B cell (primary cell): ENCODE measurements around the gene STPG1. TPM values are rescaled to one million over a fixed set of nuclear protein-coding genes. Genes with fewer than 3 reads are reported as not detected.

Experiments
- ATAC-seq: fragments of 200-7000 bp; cut with Tn5 transposase; one replicate; pipeline ENCODE4 v1.10.0; 2021; ENCODE audit warnings: low read depth, mild to moderate bottlenecking, moderate number of reproducible peaks, moderate library complexity
- CTCF ChIA-PET: fragments of 350-600 bp; sonication (Branson Sonifier 250); formaldehyde crosslinking; loops from one replicate; lab custom pipeline; 2021; ENCODE audit warnings: antibody characterized with exemption, inconsistent platforms; lab: Charles Lee
- POLR2A ChIA-PET: fragments of 350-600 bp; sonication (Branson Sonifier 250); formaldehyde crosslinking; loops from one replicate; lab custom pipeline; 2021; ENCODE audit warnings: antibody characterized with exemption; lab: Charles Lee
- DNase-seq: peaks from one replicate; pipeline ENCODE4 v3.0.0; 2013
- H2AFZ ChIP-seq: 2 replicates; pipeline ENCODE4 v1.6.1; 2012; ENCODE audit warnings: mild to moderate bottlenecking, low read depth, low read length; ENCODE audit not compliant: insufficient read depth, poor library complexity, severe bottlenecking
- H3K27ac ChIP-seq, 2 donors: 1 replicate in 1 of 2; 2 replicates in 1 of 2; pipeline ENCODE4 v1.5.1; 2012 to 2013; ENCODE audit warnings: low read length in 2 of 2, mild to moderate bottlenecking in 2 of 2, moderate library complexity in 1 of 2
- H3K27me3 ChIP-seq, 4 experiments: fragments of 200-600 bp in 1 of 4; sonication (generic) in 1 of 4; replicated peaks in 1 of 4; 1 replicate in 2 of 4; 2 replicates in 2 of 4; pipeline versions ENCODE4 v1.6.1 to v1.7.0; 2013 to 2016; ENCODE audit warnings: low read length in 3 of 4, mild to moderate bottlenecking in 2 of 4, mixed read lengths in 1 of 4, moderate library complexity in 1 of 4; ENCODE audit not compliant: insufficient read depth in 4 of 4, control insufficient read depth in 3 of 4; ENCODE audit errors: control extremely low read depth in 1 of 4
- H3K36me3 ChIP-seq, 2 experiments: replicated peaks in 1 of 2; 1 replicate in 1 of 2; 2 replicates in 1 of 2; pipeline versions ENCODE4 v1.6.1 to v1.7.1; 2013; ENCODE audit warnings: low read length in 1 of 2; ENCODE audit not compliant: insufficient read depth in 2 of 2, control insufficient read depth in 1 of 2; ENCODE audit errors: control extremely low read depth in 1 of 2, extremely low read depth in 1 of 2
- H3K4me1 ChIP-seq, 2 donors: fragments of 200-600 bp in 1 of 2; sonication (generic) in 1 of 2; 1 replicate in 1 of 2; 2 replicates in 1 of 2; pipeline versions ENCODE4 v1.5.1 to v1.6.1; 2013 to 2017; ENCODE audit warnings: low read length in 2 of 2; ENCODE audit not compliant: control insufficient read depth in 2 of 2, insufficient read depth in 2 of 2
- H3K4me2 ChIP-seq: replicated peaks from 2 replicates; pipeline ENCODE3; 2012; ENCODE audit warnings: mild to moderate bottlenecking, low read depth, low read length; ENCODE audit not compliant: poor library complexity, severe bottlenecking
- H3K4me3 ChIP-seq, 5 experiments: fragments of 200-600 bp in 1 of 5; sonication (generic) in 1 of 5; 1 replicate in 3 of 5; 2 replicates in 2 of 5; pipeline versions ENCODE4 v1.5.1 to v1.7.0; 2011 to 2016; ENCODE audit warnings: low read length in 4 of 5, mild to moderate bottlenecking in 4 of 5, low read depth in 2 of 5, control low read depth in 1 of 5, moderate library complexity in 1 of 5; ENCODE audit not compliant: insufficient read depth in 1 of 5; ENCODE audit errors: control extremely low read depth in 1 of 5, extremely low read depth in 1 of 5
- H3K79me2 ChIP-seq: fragments of 200-600 bp; sonication (generic); one replicate; pipeline ENCODE4 v1.6.0; 2016; ENCODE audit warnings: low read length; ENCODE audit not compliant: control insufficient read depth, insufficient read depth
- H3K9ac ChIP-seq: fragments of 200-600 bp; sonication (generic); 2 replicates; pipeline ENCODE4 v1.6.1; 2017; ENCODE audit warnings: mild to moderate bottlenecking, low read length, moderate library complexity
- H3K9me3 ChIP-seq, 3 donors: one replicate each; pipeline versions ENCODE4 v1.6.1 to v1.7.1; 2013; ENCODE audit warnings: low read length in 2 of 3; ENCODE audit not compliant: control insufficient read depth in 2 of 3, insufficient read depth in 1 of 3; ENCODE audit errors: control extremely low read depth in 1 of 3
- H4K20me1 ChIP-seq: 2 replicates; pipeline ENCODE4 v1.6.0; 2012; ENCODE audit warnings: mild to moderate bottlenecking, low read length; ENCODE audit not compliant: insufficient read depth, control insufficient read depth, poor library complexity, severe bottlenecking
- H3K27ac Mint-ChIP-seq: one replicate; pipeline ENCODE4 v1.8.0; 2021; ENCODE audit warnings: mixed read lengths
- H3K27me3 Mint-ChIP-seq: one replicate; pipeline ENCODE4 v1.8.0; 2021; ENCODE audit warnings: mixed read lengths
- H3K4me1 Mint-ChIP-seq: one replicate; pipeline ENCODE4 v1.8.0; 2021; ENCODE audit warnings: mixed read lengths
- H3K4me3 Mint-ChIP-seq: one replicate; pipeline ENCODE4 v1.8.0; 2021; ENCODE audit warnings: mixed read lengths
- H3K9me3 Mint-ChIP-seq: one replicate; pipeline ENCODE4 v1.8.0; 2022; ENCODE audit warnings: mixed read lengths; ENCODE audit not compliant: insufficient read depth
- EZH2 ChIP-seq: IDR thresholded peaks from 2 replicates; pipeline ENCODE4 v1.6.1; 2012; ENCODE audit warnings: borderline replicate concordance, low read depth, mild to moderate bottlenecking, moderate library complexity, low read length; ENCODE audit not compliant: insufficient read depth, poor library complexity, severe bottlenecking
- WGBS: methylation state at CpG from one replicate; pipeline ENCODE4 v1.1.5; 2013; ENCODE audit warnings: missing lambda C conversion rate; ENCODE audit not compliant: insufficient coverage; 5-methylcytosine and 5-hydroxymethylcytosine counted together
- intact Hi-C: fragments of 100-400 bp; cut with micrococcal nuclease; formaldehyde crosslinking; loops from one replicate; pipeline ENCODE4 v1.10.0; 2022
- polyA plus RNA-seq: library from polyadenylated mRNA; depleted of rRNA; stranded (reverse); fragments of >200 nt; gene quantifications from 2 replicates; pipeline ENCODE4 v1.2.3, GENCODE V29; 2012
- total RNA-seq, 2 donors: library from RNA; stranded (reverse); fragments of 120-200 nt in 1 of 2; gene quantifications; 1 replicate in 1 of 2; 2 replicates in 1 of 2; pipeline versions ENCODE4 v1.2.3 to v1.2.4, GENCODE V29; 2013 to 2022
- TF ChIP-seq, protein P1 (sequence below): fragments of 200-600 bp; IDR thresholded peaks from one replicate; pipeline ENCODE4 v1.8.0; 2022; ENCODE audit warnings: antibody characterized with exemption, mild to moderate bottlenecking

The STPG1 gene
- total and polyA plus RNA-seq, 2 donors (not counting 1 experiment from before 2014, with no cell fraction given): 4.6 to 6.1 TPM

DNA sequence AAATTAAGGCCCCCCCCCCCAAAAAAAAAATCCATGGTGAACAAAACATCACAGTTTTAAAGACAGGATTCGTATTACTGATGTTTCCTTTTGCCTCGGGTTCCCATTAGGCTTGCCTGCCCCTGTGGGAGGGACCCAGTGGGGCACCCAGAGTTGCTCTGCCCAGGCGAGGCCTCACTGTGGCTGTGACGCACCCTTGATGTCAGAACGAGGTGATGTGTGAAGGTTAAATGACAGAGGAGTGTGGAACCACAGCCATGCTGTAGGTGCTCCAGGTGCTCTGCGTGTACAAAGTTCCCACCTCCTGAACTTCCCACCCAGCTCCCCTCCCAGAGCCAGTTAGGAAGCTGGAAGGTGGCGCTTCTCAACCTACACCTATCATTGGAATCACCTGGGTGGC is 56.5 kb downstream of the STPG1 start:
- no peaks in the 10 kb centered on the region for H3K27me3 Mint-ChIP-seq
- H3K4me3 Mint-ChIP-seq: no peak overlapping the region
- no peak for ATAC-seq
- H2AFZ ChIP-seq: no peak overlapping the region
- H3K9me3 Mint-ChIP-seq: no peaks in the 10 kb centered on the region
- H3K27me3 ChIP-seq: no peaks in the 10 kb centered on the region
- H3K4me1 ChIP-seq: no peaks in the 10 kb centered on the region
- H3K27ac ChIP-seq: no peak overlapping the region
- H3K9me3 ChIP-seq: no peaks in the 10 kb centered on the region
- no peak overlapping the region for H3K4me2 ChIP-seq
- no peaks in the 10 kb centered on the region for H3K79me2 ChIP-seq
- whole genome bisulfite sequencing: 100% methylated on average over 1 of the region's 7 CpGs
- H3K27ac Mint-ChIP-seq: no peak overlapping the region
- POLR2A ChIA-PET: no interaction called here
- H3K36me3 ChIP-seq: peaks cover 0 to 10% of the 10 kb centered on the region in 2 experiments
- H3K4me1 Mint-ChIP-seq: no peaks in the 10 kb centered on the region
- no peak for TF ChIP-seq EZH2
- TF ChIP-seq, protein P1, sequence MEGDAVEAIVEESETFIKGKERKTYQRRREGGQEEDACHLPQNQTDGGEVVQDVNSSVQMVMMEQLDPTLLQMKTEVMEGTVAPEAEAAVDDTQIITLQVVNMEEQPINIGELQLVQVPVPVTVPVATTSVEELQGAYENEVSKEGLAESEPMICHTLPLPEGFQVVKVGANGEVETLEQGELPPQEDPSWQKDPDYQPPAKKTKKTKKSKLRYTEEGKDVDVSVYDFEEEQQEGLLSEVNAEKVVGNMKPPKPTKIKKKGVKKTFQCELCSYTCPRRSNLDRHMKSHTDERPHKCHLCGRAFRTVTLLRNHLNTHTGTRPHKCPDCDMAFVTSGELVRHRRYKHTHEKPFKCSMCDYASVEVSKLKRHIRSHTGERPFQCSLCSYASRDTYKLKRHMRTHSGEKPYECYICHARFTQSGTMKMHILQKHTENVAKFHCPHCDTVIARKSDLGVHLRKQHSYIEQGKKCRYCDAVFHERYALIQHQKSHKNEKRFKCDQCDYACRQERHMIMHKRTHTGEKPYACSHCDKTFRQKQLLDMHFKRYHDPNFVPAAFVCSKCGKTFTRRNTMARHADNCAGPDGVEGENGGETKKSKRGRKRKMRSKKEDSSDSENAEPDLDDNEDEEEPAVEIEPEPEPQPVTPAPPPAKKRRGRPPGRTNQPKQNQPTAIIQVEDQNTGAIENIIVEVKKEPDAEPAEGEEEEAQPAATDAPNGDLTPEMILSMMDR: no peak
- CTCF ChIA-PET: interaction anchor here (1.6 kb wide), 1 partner anchor 34 kb away, joined by 4 read pairs; no protein-coding TSS in a partner anchor
- no peak overlapping the region for H3K9ac ChIP-seq
- H4K20me1 ChIP-seq: no peaks in the 10 kb centered on the region
- intact Hi-C loops: no loop called here
- DNase-seq: no peak
- no peak overlapping the region for H3K4me3 ChIP-seq

DNA sequence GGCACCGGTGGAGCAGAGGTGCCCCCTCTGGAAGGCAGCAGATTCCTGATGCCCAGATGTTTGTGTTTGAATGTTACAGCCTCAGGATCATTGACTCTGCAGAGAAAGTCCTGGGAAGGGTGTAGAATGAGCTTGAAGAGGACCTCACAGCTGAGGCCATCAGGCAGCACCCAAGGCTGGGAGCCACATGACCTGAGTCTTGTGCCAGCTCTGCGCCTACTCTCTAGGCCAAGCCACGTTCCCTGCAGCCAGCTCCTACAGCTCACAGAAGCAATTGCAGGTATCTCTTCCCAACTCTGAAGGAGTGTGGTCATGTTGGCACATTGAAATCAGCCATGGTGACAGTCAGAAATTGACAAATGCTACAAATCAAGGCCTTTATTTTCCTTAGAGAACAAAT is 58.1 kb downstream of the STPG1 start:
- intact Hi-C loops: no loop called here
- Histone ChIP-seq H3K9ac (no peak overlapping the region), H3K79me2 (no peaks in the 10 kb centered on the region), H3K9me3 (no peaks in the 10 kb centered on the region), H3K4me1 (peaks cover 0 to 6% of the 10 kb centered on the region in 2 donors), H3K4me2 (no peak overlapping the region), H3K27ac (no peak overlapping the region), H3K36me3 (peaks cover 0 to 10% of the 10 kb centered on the region in 2 experiments), H2AFZ (no peak overlapping the region), H4K20me1 (no peaks in the 10 kb centered on the region), H3K4me3 (no peak overlapping the region), H3K27me3 (no peaks in the 10 kb centered on the region)
- ATAC-seq: no peak
- H3K9me3 Mint-ChIP-seq: no peaks in the 10 kb centered on the region
- H3K27ac Mint-ChIP-seq: no peak overlapping the region
- 93% methylated on average over 3 of the region's 3 CpGs for WGBS
- POLR2A ChIA-PET: no interaction called here
- peaks cover 4% of the 10 kb centered on the region for H3K4me1 Mint-ChIP-seq
- no peak overlapping the region for H3K4me3 Mint-ChIP-seq
- DNase-seq: no peak
- CTCF ChIA-PET: interaction anchor here (0.6 to 0.7 kb wide), 2 partner anchors 106 to 180 kb away, joined by 3 to 4 read pairs; no protein-coding TSS in a partner anchor
- TF ChIP-seq, protein P1: no peak
- no peak for TF ChIP-seq EZH2
- H3K27me3 Mint-ChIP-seq: no peaks in the 10 kb centered on the region
